Prostate gland (tissue), 2 donors: ENCODE data around the gene DPPA4. TPM values are rescaled to one million over a fixed set of nuclear protein-coding genes. Genes with fewer than 3 reads are reported as not detected.

ENCODE experiments used
- DNase-seq: peaks from one replicate; pipeline ENCODE4 v3.0.0-alpha.2; 2019; ENCODE audit warnings: low spot score
- H3K27ac ChIP-seq, 2 donors: fragments of 200-600 bp; sonication (generic); 2 replicates each; pipeline ENCODE4 v1.5.1; 2017 to 2019
- H3K27me3 ChIP-seq: fragments of 200-600 bp; sonication (generic); replicated peaks from 2 replicates; pipeline ENCODE4 v1.5.1; 2019; ENCODE audit not compliant: insufficient read depth
- H3K36me3 ChIP-seq, 2 donors: fragments of 200-600 bp; sonication (generic); 1 replicate in 1 of 2; 2 replicates in 1 of 2; pipeline versions ENCODE4 v1.5.1 to v1.8.1; 2017 to 2019
- H3K4me1 ChIP-seq: fragments of 200-600 bp; sonication (generic); replicated peaks from 2 replicates; pipeline ENCODE4 v1.5.1; 2019
- H3K4me3 ChIP-seq, 2 donors: fragments of 200-600 bp; sonication (generic); 2 replicates each; pipeline ENCODE4 v1.5.1; 2017 to 2019
- H3K9me3 ChIP-seq: fragments of 200-600 bp; sonication (generic); 2 replicates; pipeline ENCODE4 v1.5.1; 2017
- POLR2A ChIP-seq: fragments of 450-650 bp; IDR thresholded peaks from one replicate; pipeline ENCODE4 v1.6.1; 2016; ENCODE audit warnings: antibody characterized with exemption, mild to moderate bottlenecking
- POLR2AphosphoS5 ChIP-seq: sonication (generic); formaldehyde crosslinking; IDR thresholded peaks from one replicate; pipeline ENCODE4 v1.6.1; 2017; ENCODE audit warnings: antibody characterized with exemption
- WGBS: methylation state at CpG from one replicate; pipeline ENCODE4 v1.1.5; 2018; 5-methylcytosine and 5-hydroxymethylcytosine counted together
- intact Hi-C: fragments of 100-400 bp; cut with DNase I; formaldehyde crosslinking; loops from one replicate; pipeline ENCODE4 v1.14.2; 2022
- total RNA-seq, 2 donors: library from RNA; depleted of rRNA; stranded (reverse); fragments of >200 nt; gene quantifications; one replicate each; pipeline ENCODE4 v1.1.0, GENCODE V29; 2016
- TF ChIP-seq, protein P1 (sequence below), 4 experiments: fragments of 200-600 bp in 2 of 4; fragments of 450-650 bp in 2 of 4; sonication (generic) in 2 of 4; IDR thresholded peaks; 1 replicate in 3 of 4; 2 replicates in 1 of 4; pipeline ENCODE4 v1.5.1; 2016 to 2019; ENCODE audit warnings: antibody characterized with exemption in 4 of 4, mild to moderate bottlenecking in 2 of 4, moderate library complexity in 2 of 4

The DPPA4 gene
- total RNA-seq, 2 donors from 2014 or later = 9.3 TPM; not detected in 1

DNA sequence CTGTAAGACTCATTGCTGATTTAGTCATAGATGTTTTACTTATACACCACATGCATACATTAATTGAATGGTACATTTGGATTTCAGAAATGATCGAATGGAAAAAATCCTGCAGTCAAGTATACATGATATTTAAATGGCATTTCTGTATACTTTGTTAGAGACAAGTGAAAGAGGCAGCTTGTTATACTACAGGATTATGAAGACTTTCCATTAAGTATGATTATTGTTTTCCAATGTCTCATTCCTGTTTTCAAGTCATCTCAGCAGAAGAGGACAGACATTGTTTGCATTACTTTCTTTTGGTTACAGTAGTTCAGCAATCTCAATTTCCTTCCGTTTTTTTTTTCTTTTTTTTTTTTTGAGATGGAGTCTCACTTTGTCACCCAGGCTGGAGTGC lies 36.6 kb upstream of the DPPA4 start:
- Histone ChIP-seq H3K4me3 (no peak overlapping the region), H3K4me1 (no peaks in the 10 kb centered on the region), H3K36me3 (no peaks in the 10 kb centered on the region), H3K27ac (no peak overlapping the region), H3K27me3 (no peaks in the 10 kb centered on the region), H3K9me3 (no peaks in the 10 kb centered on the region)
- intact Hi-C loops = no loop called here
- no peak for DNase-seq
- TF ChIP-seq, protein P1, sequence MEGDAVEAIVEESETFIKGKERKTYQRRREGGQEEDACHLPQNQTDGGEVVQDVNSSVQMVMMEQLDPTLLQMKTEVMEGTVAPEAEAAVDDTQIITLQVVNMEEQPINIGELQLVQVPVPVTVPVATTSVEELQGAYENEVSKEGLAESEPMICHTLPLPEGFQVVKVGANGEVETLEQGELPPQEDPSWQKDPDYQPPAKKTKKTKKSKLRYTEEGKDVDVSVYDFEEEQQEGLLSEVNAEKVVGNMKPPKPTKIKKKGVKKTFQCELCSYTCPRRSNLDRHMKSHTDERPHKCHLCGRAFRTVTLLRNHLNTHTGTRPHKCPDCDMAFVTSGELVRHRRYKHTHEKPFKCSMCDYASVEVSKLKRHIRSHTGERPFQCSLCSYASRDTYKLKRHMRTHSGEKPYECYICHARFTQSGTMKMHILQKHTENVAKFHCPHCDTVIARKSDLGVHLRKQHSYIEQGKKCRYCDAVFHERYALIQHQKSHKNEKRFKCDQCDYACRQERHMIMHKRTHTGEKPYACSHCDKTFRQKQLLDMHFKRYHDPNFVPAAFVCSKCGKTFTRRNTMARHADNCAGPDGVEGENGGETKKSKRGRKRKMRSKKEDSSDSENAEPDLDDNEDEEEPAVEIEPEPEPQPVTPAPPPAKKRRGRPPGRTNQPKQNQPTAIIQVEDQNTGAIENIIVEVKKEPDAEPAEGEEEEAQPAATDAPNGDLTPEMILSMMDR (IDR thresholded peaks at IDR 0.05) = no peak
- TF ChIP-seq POLR2AphosphoS5 (no peak), POLR2A (no peak)
- 68% methylated on average over 2 of the region's 2 CpGs for WGBS

DNA sequence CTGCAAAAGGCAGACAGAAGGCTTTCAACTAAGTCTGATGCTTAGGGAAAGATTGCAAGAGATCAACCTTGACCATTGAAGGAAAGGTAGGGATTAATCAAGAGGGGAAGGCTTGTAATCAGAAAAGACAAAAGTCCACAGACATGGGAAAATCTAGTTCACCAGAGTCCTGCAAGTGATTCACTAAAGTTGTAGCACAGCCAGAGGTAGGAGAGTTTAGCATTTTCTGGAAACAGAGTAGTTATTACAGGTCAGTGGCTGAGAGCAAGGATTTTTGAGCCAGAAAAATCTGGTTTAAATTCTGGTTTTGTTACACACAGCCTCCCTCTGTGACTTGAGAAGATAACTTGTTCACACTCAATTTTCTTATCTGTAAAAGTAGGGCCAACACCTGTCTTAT lies 35.3 kb upstream of the DPPA4 start:
- DNase-seq = no peak
- intact Hi-C loops = no loop called here

DNA sequence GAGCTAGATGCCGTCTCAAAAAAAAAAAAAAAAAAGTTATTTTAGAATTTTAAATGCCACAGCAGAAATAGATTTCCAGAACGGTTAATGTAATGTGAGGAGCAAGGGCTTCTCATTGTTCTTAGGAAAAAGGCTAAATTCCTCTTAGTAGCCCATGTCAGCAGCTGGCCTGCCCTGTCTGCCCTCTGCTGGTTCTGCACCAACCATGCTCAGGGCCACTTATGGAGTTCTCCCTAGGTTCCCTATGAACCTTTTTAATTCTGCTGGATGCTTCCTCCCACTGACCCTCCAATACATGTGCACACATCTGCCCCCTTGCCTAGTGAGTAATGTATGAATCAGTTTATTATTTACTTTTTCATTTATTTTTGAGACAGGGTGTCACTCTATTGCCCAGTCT lies 32.2 kb upstream of the DPPA4 start:
- no peaks in the 10 kb centered on the region for H3K4me1 ChIP-seq
- H3K27ac ChIP-seq = no peak overlapping the region
- no peak for TF ChIP-seq POLR2AphosphoS5
- no peaks in the 10 kb centered on the region for H3K27me3 ChIP-seq
- intact Hi-C loops = no loop called here
- no peak for DNase-seq
- WGBS = 60% methylated on average over 2 of the region's 2 CpGs
- H3K9me3 ChIP-seq = no peaks in the 10 kb centered on the region
- H3K36me3 ChIP-seq = no peaks in the 10 kb centered on the region
- no peak overlapping the region for H3K4me3 ChIP-seq

More for the DNA sequence above, 35.3 kb upstream of the DPPA4 start:
- H3K9me3 ChIP-seq = no peaks in the 10 kb centered on the region
- H3K27ac ChIP-seq = no peak overlapping the region
- H3K4me1 ChIP-seq = no peaks in the 10 kb centered on the region
- H3K36me3 ChIP-seq = no peaks in the 10 kb centered on the region
- TF ChIP-seq, protein P1 (IDR thresholded peaks at IDR 0.05) = no peak
- TF ChIP-seq POLR2A = no peak
- no peak for TF ChIP-seq POLR2AphosphoS5
- no peak overlapping the region for H3K4me3 ChIP-seq
- H3K27me3 ChIP-seq = no peaks in the 10 kb centered on the region

DNA sequence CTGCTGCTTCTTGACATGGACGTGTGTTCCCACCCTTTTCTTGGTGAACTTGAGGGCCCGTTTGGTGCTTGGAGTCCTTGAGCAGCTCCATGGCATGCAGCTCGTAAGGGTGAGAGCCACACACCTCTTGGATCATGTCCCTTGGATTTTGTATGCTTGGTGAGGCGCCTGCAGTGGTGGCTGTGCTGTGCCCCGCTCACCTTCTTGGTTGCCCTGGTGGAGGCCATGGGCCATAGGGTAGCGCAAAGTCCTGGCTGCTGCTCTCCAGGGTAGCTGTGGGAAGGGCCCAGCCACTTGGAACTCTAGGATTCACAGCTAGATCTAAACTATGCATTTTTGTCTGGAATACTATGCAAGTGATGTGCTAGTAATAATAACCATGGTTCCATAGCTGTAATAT lies 26.7 kb upstream of the DPPA4 start:
- intact Hi-C loops = no loop called here
- DNase-seq = no peak
- 84% methylated on average over 6 of the region's 6 CpGs for WGBS
- H3K4me3 ChIP-seq = no peak overlapping the region
- no peaks in the 10 kb centered on the region for H3K9me3 ChIP-seq
- no peaks in the 10 kb centered on the region for H3K27me3 ChIP-seq
- H3K36me3 ChIP-seq = no peaks in the 10 kb centered on the region
- no peaks in the 10 kb centered on the region for H3K4me1 ChIP-seq
- TF ChIP-seq POLR2AphosphoS5 (no peak), POLR2A (no peak)
- TF ChIP-seq, protein P1 (IDR thresholded peaks at IDR 0.05) = no peak
- H3K27ac ChIP-seq = no peak overlapping the region

DNA sequence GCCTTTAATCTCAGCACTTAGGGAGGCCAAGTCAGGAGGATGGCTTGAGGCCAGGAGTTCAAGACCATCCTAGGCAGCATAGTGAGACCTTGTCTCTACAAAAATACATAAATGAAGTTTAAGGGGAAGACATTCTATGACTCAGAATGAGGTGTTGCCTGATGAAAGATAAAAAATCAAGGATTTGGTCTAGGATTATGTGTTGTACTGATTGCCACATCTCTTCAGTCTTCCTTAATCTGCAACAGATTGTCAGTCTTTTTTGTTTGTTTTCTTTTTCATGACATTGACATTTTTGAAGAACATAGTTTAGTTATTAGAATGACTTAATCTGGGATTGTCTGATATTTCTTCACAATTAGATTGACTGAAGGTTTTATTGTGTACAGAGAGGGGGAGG lies 26.3 kb upstream of the DPPA4 start:
- no peaks in the 10 kb centered on the region for H3K36me3 ChIP-seq
- H3K9me3 ChIP-seq = no peaks in the 10 kb centered on the region
- H3K27me3 ChIP-seq = no peaks in the 10 kb centered on the region
- intact Hi-C loops = no loop called here
- no peaks in the 10 kb centered on the region for H3K4me1 ChIP-seq
- DNase-seq = no peak
- TF ChIP-seq POLR2A = no peak
- TF ChIP-seq POLR2AphosphoS5 = no peak
- TF ChIP-seq, protein P1 (IDR thresholded peaks at IDR 0.05) = no peak
- H3K27ac ChIP-seq = no peak overlapping the region
- no peak overlapping the region for H3K4me3 ChIP-seq
